ENCODE measurements around the gene ZNF593OS.
A peak's percentile ranks its signal among the peaks of the same experiment; 100 is the strongest.

ZNF593OS gene

DNA sequence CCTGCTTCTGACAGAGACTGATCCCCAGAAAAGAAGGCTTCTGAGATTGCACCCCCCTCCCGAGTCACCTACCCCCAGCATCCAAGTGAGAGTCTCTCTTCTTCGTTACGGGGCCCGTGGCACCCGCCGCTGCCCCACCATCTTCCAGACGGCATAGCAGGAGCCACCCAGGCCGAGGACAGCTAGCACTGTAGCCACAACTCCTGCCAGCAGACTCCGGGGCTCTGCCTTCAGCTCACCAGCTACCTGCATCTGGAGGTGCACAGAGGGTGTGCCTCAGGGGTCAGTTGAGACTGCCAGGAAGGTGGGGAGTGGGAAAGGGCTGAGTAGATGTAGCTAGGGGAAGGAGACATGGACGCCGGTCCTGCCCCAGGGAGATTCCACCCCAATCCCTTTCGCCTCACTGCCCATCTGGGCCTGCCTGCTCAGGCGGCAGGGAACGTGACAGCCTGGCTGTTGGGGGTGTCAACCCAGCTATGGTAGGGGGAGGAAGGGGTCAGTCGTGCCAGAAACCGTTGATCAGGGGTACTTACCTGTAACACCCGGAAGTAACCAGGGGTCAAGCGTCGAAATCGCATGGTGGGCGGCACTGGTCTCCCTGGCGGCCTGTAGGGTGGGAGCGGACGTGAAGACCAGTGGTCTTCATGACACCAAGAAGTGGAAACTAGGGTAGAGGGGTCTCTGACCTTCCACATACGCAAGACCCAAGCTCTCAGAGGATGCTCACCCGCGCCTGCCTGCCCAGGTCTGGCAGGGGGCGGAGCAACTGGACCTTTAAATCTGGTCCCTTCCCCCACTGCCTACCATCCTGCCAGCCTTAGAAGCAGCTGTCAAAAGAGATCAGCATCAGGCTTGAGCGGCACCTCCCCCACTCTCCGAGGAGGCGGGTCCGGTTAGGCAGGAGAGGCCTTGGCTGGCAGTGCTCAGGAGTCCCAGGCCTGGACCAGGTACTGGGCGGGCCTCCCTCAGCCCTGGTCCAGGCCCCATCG lies at the start of gene ZNF593OS:
Gene ZNF593OS (minus strand): TSS at position 749 of the 989 bp plus-strand sequence. CDS start 171 bp downstream, at position 578.
- DNase-seq (ENCODE audit: low read depth): no peak

DNA sequence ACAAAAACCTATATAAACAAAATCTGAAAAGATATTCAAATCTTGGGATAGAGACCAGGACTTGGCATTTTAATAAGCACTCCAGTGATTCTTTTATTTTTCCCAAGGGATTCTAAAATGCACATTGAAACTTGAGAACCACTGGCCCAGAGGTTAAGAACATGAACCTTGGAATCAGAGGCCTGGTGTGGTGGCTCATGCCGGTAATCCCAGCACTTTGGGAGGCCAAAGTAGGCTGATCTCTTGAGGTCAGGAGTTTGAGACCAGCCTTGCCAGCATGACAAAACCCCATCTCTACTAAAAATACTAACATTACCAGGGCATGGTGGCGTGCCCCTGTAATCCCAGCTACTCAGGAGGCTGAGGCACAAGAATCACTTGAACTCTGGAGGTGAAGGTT lies 49.5 kb upstream of the ZNF593OS start:
- DNase-seq (ENCODE audit: low read depth): no peak

DNA sequence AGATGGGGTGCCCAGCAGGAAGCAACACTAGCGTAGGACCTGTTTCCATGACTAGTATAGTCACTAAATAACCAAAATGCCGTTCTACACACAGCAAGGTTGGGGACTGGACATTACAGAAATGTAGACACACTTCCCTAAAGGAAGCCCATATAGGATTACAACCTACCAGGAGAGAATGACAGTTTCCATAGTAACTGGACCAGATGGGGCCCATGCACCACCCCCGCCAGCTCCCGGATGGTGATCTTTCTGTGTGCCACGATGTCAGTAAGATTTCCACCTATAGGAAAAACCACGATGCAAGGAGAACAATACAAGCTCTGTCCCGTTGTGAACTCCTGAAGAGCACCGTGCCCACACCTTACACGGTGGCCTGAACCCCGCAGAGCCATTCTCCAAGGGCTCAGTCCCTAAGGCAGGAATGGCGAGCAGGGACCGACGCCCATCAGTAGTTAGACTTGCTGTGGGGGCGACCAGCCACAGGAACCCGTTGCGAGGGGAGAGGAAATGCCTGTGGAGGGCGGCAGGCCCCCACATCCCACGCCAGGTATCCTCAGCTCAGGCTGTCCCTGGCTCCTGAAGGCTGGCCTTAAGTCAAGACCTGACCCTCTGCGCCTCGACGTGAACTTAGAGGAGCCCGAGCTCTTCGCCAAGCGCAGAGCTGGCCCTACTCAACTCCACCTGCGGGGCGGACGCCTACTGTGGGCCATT lies 48.7 kb upstream of the ZNF593OS start:
- DNase-seq (ENCODE audit: low read depth): no peak

DNA sequence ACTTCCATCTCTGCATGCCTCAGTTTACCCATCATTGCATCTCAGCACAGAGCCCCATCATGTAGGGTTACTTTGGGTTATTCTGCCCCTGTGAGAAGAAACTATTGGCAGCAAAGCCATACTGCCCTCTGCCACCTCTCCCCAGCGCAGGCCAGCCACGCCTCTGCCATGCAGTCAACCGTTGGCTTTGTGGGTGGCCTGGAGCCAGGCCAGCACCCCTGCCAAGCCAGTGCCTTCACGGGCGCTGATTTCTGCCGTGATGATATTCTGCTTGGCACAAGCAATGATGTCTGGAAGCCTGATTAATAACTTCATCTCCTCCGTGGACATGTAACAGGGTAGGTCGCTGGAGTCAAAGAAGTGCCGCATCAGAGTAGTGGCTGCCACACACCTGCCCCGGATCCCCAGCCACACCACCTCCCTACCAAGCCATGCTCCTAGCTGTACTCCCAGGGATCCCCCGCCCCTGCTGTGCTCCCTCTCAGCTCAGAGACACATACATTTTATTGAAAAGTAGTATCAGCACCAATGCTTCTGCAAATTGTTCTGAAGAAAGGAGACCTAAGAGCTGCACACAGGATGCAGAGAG lies 47.4 kb upstream of the ZNF593OS start:
- no peak for DNase-seq (ENCODE audit: low read depth)

DNA sequence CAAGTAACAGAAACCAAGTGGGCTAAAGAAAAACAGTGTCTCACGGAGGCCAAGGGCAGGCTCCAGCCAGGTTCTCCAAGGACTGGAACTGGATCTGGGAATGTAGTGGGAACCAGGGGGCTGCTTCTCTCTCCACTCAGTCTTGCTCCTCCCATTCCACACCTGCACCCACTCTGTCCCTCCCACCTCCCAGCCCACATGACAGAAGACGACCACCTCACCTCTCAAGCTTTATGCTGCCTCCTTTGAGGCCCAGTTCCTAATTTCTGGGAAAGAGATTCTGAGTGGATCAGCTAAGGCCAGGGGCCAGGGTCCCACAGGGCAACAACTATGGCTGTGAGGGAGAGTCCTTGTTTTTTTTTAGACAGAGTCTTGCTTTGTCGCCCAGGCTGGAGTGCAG lies 43.6 kb upstream of the ZNF593OS start:
- DNase-seq (ENCODE audit: low read depth): no peak

DNA sequence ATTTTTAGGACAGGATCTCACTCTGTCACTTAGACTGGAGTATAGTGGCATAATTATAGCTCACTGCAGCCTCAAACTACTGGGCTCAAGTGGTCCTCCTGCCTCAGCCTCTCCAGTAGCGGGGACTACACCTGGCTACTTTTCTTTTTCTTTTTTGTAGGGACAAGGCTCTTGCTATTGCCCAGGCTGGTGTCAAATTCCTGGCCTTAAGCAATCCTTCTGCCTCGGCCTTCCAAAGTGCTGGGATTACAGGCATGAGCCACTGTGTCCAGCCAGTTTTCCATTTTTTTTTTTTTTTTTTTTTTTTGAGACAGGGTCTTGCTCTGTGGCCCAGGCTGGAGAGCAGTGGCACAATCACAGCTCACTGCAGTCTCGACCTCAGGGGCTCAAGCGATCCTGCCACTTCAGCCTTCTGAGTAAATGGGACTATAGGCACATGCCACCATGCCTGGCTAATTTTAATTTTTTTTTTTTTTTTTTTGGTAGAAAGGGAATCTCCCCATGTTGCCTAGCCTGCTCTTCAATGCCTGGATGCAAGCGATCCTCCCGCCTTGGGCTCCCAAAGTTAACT lies 41.8 kb upstream of the ZNF593OS start:
- no peak for DNase-seq (ENCODE audit: low read depth)

DNA sequence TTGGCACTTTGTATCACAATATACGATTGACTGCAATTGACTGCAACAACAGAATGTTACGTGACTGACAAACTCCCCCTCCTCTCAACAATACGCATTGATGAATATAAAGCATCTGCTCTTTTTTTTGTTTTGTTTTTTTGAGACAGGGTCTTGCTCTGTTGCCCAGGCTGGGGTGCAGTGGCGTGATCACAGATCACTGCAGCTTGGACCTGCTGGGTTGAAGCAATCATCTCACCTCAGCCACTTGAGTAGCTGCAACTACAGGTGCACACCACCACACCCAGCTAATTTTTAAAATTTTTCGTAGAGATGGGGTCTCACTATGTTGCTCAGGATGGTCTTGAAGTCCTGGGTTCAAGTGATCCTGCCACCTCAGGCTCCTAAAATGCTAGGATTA lies 41.1 kb upstream of the ZNF593OS start:
- DNase-seq (ENCODE audit: low read depth): no peak

DNA sequence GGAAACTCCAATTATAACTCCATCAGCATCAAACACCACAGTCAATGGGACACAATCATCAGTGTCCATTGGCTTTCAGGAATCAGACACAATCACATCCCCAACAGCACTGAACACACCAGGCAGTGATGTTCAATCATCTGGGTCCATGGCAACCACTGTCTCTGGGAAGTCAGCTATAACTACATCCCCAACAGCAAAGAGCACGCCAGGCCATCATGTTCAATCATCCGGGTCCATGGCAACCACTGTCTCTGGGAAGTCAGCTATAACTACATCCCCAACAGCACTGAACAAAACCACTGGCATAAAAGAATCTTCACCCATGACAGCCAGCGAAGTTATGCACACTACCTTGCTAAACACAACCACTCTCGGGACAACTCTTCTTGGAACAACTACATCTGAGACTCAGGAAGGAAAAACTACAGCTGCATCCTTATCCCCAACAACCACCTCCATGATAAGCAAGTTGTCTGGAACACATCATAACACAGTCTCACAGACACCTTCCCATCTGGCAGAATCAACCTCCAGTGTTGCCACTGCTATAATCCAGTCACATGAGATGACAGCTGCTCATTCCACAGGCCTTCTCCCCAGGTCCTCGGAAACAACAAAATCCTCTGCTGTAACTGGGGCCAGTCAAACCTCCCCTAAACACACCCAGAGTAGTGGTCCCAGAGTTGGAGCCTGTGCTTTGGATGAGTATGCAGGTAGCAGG lies 38.7 kb upstream of the ZNF593OS start:
- no peak for DNase-seq (ENCODE audit: low read depth)

DNA sequence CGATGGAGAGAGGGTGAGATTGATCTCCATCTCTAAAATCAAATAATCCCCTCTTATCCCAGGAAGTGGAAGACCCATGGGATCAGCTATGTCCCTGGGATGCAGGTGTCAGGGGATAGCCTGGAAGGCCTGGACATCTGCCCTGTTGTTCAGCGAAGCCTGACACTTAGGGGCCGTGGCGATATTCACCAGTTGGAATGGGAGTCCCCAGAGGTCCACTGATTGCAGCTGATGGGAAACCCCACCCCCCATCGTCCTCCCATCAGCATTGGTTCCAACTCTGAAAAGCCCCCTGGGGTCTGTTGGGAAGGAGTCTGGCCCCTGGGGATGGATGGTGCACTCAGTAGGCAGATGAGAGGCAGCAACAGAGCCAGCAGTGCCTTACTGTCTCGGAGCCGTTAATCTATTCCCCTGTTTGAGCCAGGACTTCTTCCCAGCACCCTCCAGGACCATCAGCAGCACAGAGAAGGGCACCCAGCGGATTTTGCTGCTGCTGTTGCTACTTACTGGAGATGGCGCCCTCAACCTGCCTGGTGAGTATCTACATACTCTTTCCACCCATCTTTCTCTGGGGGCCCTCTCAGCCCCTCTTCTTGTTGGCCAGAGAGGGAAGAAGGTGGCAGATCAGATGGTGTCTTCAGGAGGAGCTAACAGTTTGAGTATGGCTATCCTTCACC lies 32.1 kb upstream of the ZNF593OS start:
- DNase-seq (ENCODE audit: low read depth): no peak

DNA sequence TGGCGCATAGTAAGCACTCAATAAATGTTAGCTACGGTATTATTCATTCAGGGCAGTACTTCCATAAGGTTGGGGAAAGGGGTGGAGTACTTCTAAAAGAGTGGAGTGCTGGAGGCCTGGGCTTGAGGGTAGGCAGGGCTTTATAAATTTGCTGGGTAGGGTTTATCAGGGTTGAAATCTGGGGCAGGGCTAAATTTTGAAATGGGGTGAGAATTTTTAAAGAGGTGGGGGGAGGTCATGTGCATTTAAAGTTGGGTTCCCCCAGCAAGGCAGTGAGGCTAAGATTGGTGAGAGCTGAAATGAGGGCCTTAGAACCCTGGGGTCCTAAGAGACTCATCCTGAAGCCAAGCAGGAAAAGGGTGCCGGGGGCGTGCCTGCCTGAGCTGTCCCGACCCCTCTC lies 28.8 kb upstream of the ZNF593OS start:
- DNase-seq (ENCODE audit: low read depth): no peak

DNA sequence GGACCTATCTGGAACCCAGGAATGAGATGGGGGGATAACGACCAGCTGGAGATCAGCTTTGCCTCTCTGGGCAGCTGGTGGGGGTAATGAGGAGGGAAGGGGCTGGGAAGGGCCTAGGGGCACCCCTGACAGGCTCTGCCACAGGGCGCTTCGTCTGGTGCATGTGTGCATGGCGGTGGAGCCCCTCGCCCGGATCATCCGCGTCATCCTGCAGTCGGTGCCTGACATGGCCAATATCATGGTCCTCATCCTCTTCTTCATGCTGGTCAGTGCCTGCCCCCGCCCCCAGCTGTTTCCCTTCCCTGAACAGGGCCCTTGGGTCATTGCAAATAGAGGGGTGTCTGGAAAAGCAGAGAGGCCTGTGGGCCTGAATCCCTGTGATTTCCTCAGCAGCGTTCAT lies 26.2 kb upstream of the ZNF593OS start:
- no peak for DNase-seq (ENCODE audit: low read depth)

DNA sequence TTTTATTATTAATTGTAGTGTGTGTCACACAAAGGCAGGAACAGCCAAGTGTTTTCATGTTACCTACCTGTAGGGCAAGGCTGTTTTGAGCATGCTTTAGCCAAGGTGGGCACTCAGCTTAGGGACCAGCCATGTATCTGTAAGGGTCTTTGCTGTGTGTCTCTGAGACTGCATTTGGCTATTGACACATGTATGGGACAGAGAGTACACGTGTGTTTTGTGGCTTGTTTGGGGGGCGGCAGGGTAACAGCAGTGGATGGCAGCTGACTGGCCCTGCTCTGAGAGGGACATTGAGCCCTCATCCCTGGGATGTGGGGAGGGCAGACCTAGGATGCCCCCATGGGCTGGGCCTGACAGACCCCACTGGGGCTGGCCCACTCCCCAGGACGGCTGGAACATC lies 25.7 kb upstream of the ZNF593OS start:
- no peak for DNase-seq (ENCODE audit: low read depth)

DNA sequence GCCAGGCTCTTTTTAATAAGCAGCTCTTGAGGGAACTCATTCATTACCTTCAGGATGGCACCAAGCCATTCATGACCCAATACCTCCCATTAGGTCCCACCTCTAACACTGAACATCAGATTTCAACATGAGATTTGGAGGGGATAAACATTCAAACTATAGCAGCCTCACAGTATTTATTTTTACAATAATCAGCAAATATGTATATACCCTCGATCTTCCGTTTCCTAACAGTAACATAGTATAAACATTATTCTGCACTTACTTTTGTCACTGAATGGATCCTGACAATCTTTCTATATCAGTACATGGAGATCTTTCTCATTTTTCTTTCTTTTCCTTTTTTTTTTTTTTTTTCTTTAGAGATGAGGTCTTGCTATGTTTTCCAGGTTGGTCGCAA lies 24.2 kb upstream of the ZNF593OS start:
- no peak for DNase-seq (ENCODE audit: low read depth)

DNA sequence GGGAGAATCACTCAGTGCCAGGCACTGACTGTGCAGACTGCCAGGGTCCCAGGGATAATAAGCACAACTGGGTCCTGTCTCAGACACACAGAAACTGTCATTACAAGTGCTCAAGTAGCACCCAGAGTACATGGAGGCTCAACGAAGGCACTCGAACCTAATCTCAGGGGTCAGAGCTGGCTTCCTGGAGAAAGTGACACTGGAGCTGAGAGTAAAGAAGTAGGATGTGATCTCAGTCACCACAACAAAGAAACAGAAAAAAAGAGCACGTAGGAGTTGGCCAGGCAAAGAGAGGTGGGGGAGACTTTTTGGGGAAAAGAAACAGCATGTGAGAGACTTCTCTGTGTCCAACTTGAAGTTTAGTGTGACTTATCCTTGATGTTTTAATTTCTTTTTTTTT lies 20.1 kb upstream of the ZNF593OS start:
- DNase-seq (ENCODE audit: low read depth): no peak

DNA sequence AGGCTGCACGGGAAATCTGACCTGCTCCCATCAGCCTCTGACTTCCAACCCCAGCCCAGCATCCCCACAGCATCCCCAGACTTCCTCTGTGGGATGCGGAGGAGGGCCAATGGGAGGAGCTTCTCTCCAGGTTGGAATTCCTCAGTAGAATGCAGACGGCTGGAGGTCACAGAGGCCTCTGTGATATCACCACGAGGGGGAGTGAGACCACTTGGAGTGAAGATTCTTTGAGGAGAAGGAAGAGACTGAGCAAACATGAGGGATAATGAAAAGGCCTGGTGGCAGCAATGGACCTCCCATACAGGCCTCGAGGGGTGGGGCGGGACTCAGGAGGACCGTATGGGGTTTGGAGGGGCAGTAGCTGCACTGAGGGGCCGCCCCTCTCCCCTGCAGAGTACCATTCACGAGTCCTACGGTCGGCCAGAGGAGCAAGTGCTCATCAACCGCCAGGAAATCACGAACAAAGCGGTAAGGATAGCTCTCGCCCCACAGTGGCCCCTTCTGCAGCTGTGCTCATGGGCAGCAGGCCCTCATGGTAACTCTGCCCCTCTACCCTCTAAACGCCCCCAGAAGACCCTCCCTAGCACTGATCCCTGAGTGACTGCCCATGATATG lies 18.8 kb upstream of the ZNF593OS start, which contains the start of gene CATSPER4:
Gene CATSPER4 (plus strand): TSS at position 230 of the 615 bp plus-strand sequence. CDS start 26 bp downstream, at position 256.
- DNase-seq (ENCODE audit: low read depth): peak; percentile 49

DNA sequence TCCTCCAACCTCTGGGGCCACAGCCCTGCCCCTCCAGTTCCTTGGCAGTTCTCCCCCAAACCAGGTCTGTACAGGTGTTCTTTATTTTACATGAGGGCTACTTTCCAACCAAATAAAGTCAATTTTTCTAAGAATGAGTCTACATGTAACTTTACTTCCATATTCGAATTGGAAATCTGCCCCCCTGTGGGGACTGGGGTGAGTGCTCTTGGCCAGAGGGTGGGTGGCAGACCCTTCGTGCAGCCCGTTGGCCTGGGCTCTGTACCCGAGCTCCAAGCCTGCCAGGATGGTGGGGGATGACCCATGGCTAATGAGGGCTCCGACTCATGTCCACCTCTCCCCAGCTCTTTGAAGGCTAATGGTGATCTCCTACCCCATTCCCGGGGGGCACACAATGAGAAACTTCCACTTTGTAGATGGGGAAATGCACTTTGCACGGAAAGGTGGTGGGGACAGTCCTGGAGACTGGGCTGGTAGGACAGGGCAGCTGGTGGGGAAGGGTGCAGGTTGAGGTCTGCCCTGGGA lies 18.2 kb upstream of the ZNF593OS start:
- DNase-seq (ENCODE audit: low read depth): no peak

DNA sequence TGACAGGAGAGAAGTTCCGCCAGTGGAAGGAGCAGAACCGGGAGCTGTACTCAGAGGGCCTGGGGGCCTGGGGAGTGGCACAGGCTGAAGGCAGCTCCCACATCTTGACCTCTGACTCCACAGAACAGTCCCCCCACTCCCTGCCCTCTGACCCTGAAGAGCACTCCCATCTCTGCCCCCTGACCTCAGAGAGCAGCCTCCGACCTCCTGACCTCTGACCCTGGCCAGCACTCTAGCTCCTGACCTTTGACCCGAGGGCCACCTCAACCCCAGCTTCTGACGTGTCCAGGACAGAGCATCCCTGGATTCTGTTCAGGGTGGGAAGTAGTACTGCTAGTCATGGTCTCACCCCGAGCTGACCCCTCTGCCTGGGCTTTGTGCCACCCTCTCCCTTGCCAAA lies 17.7 kb upstream of the ZNF593OS start:
- no peak for DNase-seq (ENCODE audit: low read depth)

DNA sequence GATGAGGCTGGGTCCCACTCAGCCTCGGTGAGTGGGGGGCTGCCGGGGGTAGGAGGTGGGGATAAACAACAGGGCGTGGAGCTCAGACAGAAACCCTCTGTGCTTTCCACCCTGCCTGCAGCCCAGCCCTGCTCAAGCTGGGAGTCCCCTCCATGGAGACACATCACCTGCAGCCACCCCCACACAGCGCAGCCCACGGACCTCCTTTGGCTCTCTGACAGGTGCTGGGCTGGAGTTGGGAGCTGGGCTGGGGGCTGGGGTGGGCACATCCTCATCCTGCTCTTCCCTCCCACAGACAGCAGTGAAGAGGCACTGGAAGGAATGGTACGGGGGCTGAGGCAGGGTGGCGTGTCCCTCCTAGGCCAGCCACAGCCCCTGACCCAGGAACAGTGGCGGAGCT lies 16.8 kb upstream of the ZNF593OS start:
- no peak for DNase-seq (ENCODE audit: low read depth)

DNA sequence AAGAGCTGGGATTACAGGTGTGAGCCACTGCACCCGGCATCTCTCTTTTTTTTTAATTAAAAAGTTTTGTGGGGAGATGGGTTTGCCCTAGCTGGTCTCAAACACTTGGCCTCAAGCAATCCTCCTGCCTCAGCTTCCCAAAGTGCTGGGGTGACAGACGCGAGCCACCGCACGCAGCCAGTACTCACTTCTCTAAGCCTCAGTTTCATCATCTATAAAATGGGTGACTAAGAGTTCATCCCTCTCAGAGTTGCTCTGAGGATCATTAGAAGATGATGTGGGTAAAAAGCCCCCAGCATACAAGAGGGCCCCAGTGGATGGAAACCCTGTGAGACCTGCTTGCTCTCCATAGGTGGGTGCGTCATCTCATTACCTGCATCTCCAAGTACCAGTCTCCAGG lies 16.2 kb upstream of the ZNF593OS start:
- no peak for DNase-seq (ENCODE audit: low read depth)

DNA sequence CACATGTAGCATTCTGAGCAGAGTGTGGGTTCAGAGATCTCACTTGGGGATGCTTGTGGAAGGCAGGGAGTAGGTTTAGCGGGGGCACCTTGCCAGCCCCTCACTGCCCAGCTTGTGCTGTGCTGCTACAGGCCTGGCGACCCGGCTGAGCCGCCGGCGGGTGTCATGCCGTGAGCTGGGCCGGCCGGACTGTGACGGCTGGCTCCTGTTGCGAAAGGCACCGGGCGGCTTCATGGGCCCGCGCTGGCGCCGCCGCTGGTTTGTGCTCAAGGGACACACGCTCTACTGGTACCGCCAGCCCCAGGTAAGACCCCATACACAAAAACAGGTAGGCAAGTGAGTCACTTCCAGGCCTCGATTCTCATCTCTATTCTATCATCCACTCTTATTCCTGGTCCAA lies 13.3 kb upstream of the ZNF593OS start:
- DNase-seq (ENCODE audit: low read depth): no peak

Data from ELR (cell line).